K562 (cell line): Measurements from ENCODE around the gene FRMPD4. TPM values are rescaled to one million over a fixed set of nuclear protein-coding genes. Genes with fewer than 3 reads are reported as not detected.

Source experiments
- ATAC-seq: fragments of 200-7000 bp; cut with Tn5 transposase; 3 replicates; pipeline ENCODE4 v1.9.1; 2020; ENCODE audit warnings: moderate library complexity
- BruUV-seq: library from RNA; stranded (reverse); fragments of 400-500 nt; replicated peaks from 2 replicates; lab custom pipeline; 2021; lab: Mats Ljungman, UMichigan
- CTCF ChIA-PET: fragments of 300-600 bp; formaldehyde crosslinking; extraction: SDS; loops from one replicate; lab custom pipeline; 2021; ENCODE audit warnings: low intra/inter-chr PET ratio; lab: Yijun Ruan, JAX
- POLR2A ChIA-PET: fragments of 300-600, 350-650 bp; sonication (Branson Sonifier 250); formaldehyde crosslinking; extraction: SDS; loops from one replicate; lab custom pipeline; 2021; ENCODE audit warnings: antibody characterized with exemption, inconsistent platforms; lab: Yijun Ruan, JAX
- DNase-seq, 4 experiments: peaks; one replicate each; pipeline versions ENCODE4 v3.0.0 to v3.0.0-alpha.2; 2011 to 2018; ENCODE audit warnings: low spot score in 3 of 4, mixed read lengths in 3 of 4; ENCODE audit errors: extremely low read depth in 1 of 4
- FAIRE-seq: peaks from 2 replicates; lab custom pipeline; 2011; peaks lifted over from hg19 to GRCh38; lab: Jason Lieb, UNC
- H2AFZ ChIP-seq: 2 replicates; pipeline ENCODE4 v1.6.0; 2011; ENCODE audit warnings: low read depth, low read length, control low read depth, inconsistent platforms
- H3K27ac ChIP-seq: fragments of 200-600 bp; 3 replicates; pipeline ENCODE4 v1.8.0; 2011; ENCODE audit warnings: low read depth, mild to moderate bottlenecking, control low read depth, inconsistent platforms, low read length, moderate library complexity, mixed read lengths; ENCODE audit errors: extremely low read depth
- H3K27me3 ChIP-seq, 2 experiments: fragments of 300-600 bp in 1 of 2; 2 replicates in 1 of 2; 3 replicates in 1 of 2; pipeline versions ENCODE4 v1.6.0 to v1.8.0; 2011; ENCODE audit warnings: inconsistent platforms in 2 of 2, low read length in 2 of 2, mild to moderate bottlenecking in 1 of 2, mixed read lengths in 1 of 2, moderate library complexity in 1 of 2; ENCODE audit not compliant: control insufficient read depth in 2 of 2, insufficient read depth in 2 of 2
- H3K36me3 ChIP-seq: fragments of 300-600 bp; 3 replicates; pipeline ENCODE4 v1.8.0; 2011; ENCODE audit warnings: mild to moderate bottlenecking, low read length, inconsistent platforms; ENCODE audit not compliant: control insufficient read depth, insufficient read depth
- H3K4me1 ChIP-seq, 2 experiments: fragments of 200-600 bp in 1 of 2; replicated peaks in 1 of 2; 2 replicates in 1 of 2; 3 replicates in 1 of 2; pipeline versions ENCODE4 v1.5.1 to v1.8.0; 2011; ENCODE audit warnings: inconsistent platforms in 2 of 2, low read length in 2 of 2, mild to moderate bottlenecking in 1 of 2, mixed read lengths in 1 of 2, moderate library complexity in 1 of 2; ENCODE audit not compliant: control insufficient read depth in 2 of 2, insufficient read depth in 2 of 2
- H3K4me2 ChIP-seq: 2 replicates; pipeline ENCODE4 v1.6.1; 2011; ENCODE audit warnings: low read length, control low read depth, inconsistent platforms, mixed read lengths; ENCODE audit not compliant: insufficient read depth
- H3K4me3 ChIP-seq: fragments of 200-600 bp; sonication (generic), shearing (Covaris generic); 2 replicates; pipeline ENCODE4 v1.5.1; 2016; ENCODE audit warnings: control low read depth, inconsistent platforms
- H3K79me2 ChIP-seq: fragments of 200-600 bp; 3 replicates; pipeline ENCODE4 v1.8.0; 2011; ENCODE audit warnings: low read length, inconsistent platforms; ENCODE audit not compliant: control insufficient read depth, insufficient read depth
- H3K9ac ChIP-seq, 2 experiments: 2 replicates each; pipeline versions ENCODE4 v1.6.0 to v1.6.1; 2011; ENCODE audit warnings: low read depth in 2 of 2, low read length in 2 of 2, control low read depth in 1 of 2, inconsistent platforms in 1 of 2, mild to moderate bottlenecking in 1 of 2, mixed read lengths in 1 of 2; ENCODE audit not compliant: insufficient read depth in 1 of 2
- H3K9me1 ChIP-seq: one replicate; pipeline ENCODE4 v1.6.0; 2011; ENCODE audit warnings: inconsistent platforms, mild to moderate bottlenecking, low read length, moderate library complexity; ENCODE audit not compliant: control insufficient read depth, insufficient read depth
- H3K9me3 ChIP-seq: replicated peaks from 2 replicates; pipeline ENCODE4 v1.5.1; 2011; ENCODE audit warnings: low read depth, low read length, inconsistent platforms; ENCODE audit not compliant: control insufficient read depth, insufficient read depth
- H4K20me1 ChIP-seq: replicated peaks from 2 replicates; pipeline ENCODE4 v1.6.1; 2011; ENCODE audit warnings: low read length, inconsistent platforms, mixed read lengths; ENCODE audit not compliant: control insufficient read depth, insufficient read depth
- BRD9 ChIP-seq: fragments of 450-650 bp; IDR thresholded peaks from 2 replicates; pipeline ENCODE4 v1.6.1; 2018; ENCODE audit warnings: low read depth; ENCODE audit not compliant: partially characterized antibody
- CREBBP ChIP-seq: IDR thresholded peaks from one replicate; pipeline ENCODE4 v1.6.1; 2012; ENCODE audit warnings: low read depth, mild to moderate bottlenecking, control low read depth, inconsistent platforms, low read length
- DMBX1 ChIP-seq: fragments of 250-450 bp; sonication (Bioruptor Pico); IDR thresholded peaks from 2 replicates; pipeline ENCODE4 v1.8.0; 2022; ENCODE audit warnings: inconsistent platforms, mild to moderate bottlenecking, moderate library complexity, borderline replicate concordance
- ELK3 ChIP-seq: fragments of 450-650 bp; formaldehyde crosslinking; IDR thresholded peaks from 2 replicates; pipeline ENCODE4 v1.4.0; 2020; ENCODE audit warnings: mild to moderate bottlenecking
- ESRRA ChIP-seq: fragments of 450-650 bp; IDR thresholded peaks from 2 replicates; pipeline ENCODE4 v1.6.1; 2014; ENCODE audit warnings: low read depth, mild to moderate bottlenecking, moderate library complexity, borderline replicate concordance
- FOXJ3 ChIP-seq: sonication (generic); formaldehyde crosslinking; IDR thresholded peaks from 2 replicates; pipeline ENCODE4 v1.4.0; 2020; ENCODE audit warnings: mild to moderate bottlenecking, missing genetic modification reagents
- HCFC1 ChIP-seq: IDR thresholded peaks from 2 replicates; pipeline ENCODE4 v1.6.1; 2012; ENCODE audit warnings: low read depth, low read length, improper control_type of control experiment
- HEY1 ChIP-seq: fragments of 250-450 bp; sonication (Bioruptor Pico); IDR thresholded peaks from 2 replicates; pipeline ENCODE4 v1.5.0; 2020; ENCODE audit warnings: mild to moderate bottlenecking, moderate library complexity, borderline replicate concordance
- NRF1 ChIP-seq, 2 experiments: fragments of 450-650 bp; IDR thresholded peaks in 1 of 2; conservative IDR thresholded peaks in 1 of 2; 2 replicates each; pipeline ENCODE4 v1.6.1; 2014; ENCODE audit warnings: mild to moderate bottlenecking in 2 of 2
- POLR2B ChIP-seq: fragments of 450-650 bp; IDR thresholded peaks from 2 replicates; pipeline ENCODE4 v1.6.1; 2018; ENCODE audit warnings: low read depth; ENCODE audit not compliant: partially characterized antibody
- SIN3B ChIP-seq: fragments of 450-650 bp; IDR thresholded peaks from 2 replicates; pipeline ENCODE4 v1.6.1; 2017; ENCODE audit warnings: low read depth, mild to moderate bottlenecking, moderate library complexity
- WHSC1 ChIP-seq: IDR thresholded peaks from one replicate; pipeline ENCODE4 v1.6.1; 2012; ENCODE audit warnings: low read length, control low read depth, inconsistent platforms
- ZBTB11 ChIP-seq, 3 experiments: fragments of 200-800 bp in 1 of 3; fragments of 250-450 bp in 1 of 3; fragments of 450-650 bp in 1 of 3; sonication (Bioruptor Pico) in 1 of 3; sonication (Bioruptor generic) in 1 of 3; formaldehyde crosslinking in 1 of 3; IDR thresholded peaks; 2 replicates each; pipeline versions ENCODE4 v1.6.1 to v1.8.0; 2016 to 2022; ENCODE audit warnings: mild to moderate bottlenecking in 2 of 3, missing genetic modification characterization in 2 of 3, missing compliant biosample characterization in 1 of 3, moderate library complexity in 1 of 3
- ZC3H11A ChIP-seq: IDR thresholded peaks from 2 replicates; pipeline ENCODE4 v1.6.1; 2012; ENCODE audit warnings: low read depth, low read length, improper control_type of control experiment
- ZC3H8 ChIP-seq: fragments of 450-650 bp; IDR thresholded peaks from 2 replicates; pipeline ENCODE4 v1.6.1; 2017
- ZKSCAN3 ChIP-seq: fragments of 250-450 bp; sonication (Bioruptor Pico); IDR thresholded peaks from 2 replicates; pipeline ENCODE4 v1.4.0; 2020
- ZNF146 ChIP-seq: IDR thresholded peaks from one replicate; pipeline ENCODE4 v1.6.1; 2018; ENCODE audit warnings: missing compliant biosample characterization; ENCODE audit not compliant: unreplicated experiment
- ZNF449 ChIP-seq: fragments of 250-450 bp; sonication (Bioruptor Pico); IDR thresholded peaks from 2 replicates; pipeline ENCODE4 v1.8.0; 2022; ENCODE audit warnings: moderate library complexity, mild to moderate bottlenecking, inconsistent platforms
- WGBS: fragments of 100-300 bp; shearing (Covaris generic); methylation state at CpG from one replicate; pipeline ENCODE4 v1.1.6; 2016; ENCODE audit warnings: low coverage, mixed read lengths; ENCODE audit not compliant: insufficient coverage; ENCODE audit errors: missing lambda C conversion rate; 5-methylcytosine and 5-hydroxymethylcytosine counted together
- in situ Hi-C: fragments of 300-500 bp; cut with MboI; formaldehyde crosslinking; loops from 4 replicates; pipeline ENCODE4 v1.15.0; 2018; ENCODE audit warnings: inconsistent platforms, mixed read lengths
- intact Hi-C: fragments of 100-400 bp; cut with micrococcal nuclease; formaldehyde crosslinking; loops from 2 replicates; pipeline ENCODE4 v1.14.2; 2022
- polyA plus RNA-seq, 8 experiments: library from polyadenylated mRNA; depleted of rRNA in 4 of 8; stranded (reverse) in 5 of 8; unstranded in 3 of 8; fragments of >200 nt; fragmentation: Nextera tagmentation in 2 of 8; fragmentation: Illumina TruSeq in 1 of 8; extraction: Ambion mirVana in 2 of 8; extraction: Trizol in 1 of 8; gene quantifications; 2 replicates each; pipeline versions ENCODE4 v1.2.1 to v1.2.3, GENCODE V29; 2011 to 2014; ENCODE audit warnings: inconsistent platforms in 1 of 8, missing spikeins in 1 of 8
- total RNA-seq, 7 experiments: library from RNA; depleted of rRNA in 6 of 7; stranded (reverse); fragments of >200 nt in 6 of 7; fragmentation: Illumina TruSeq in 2 of 7; extraction: Trizol in 2 of 7; gene quantifications; 2 replicates each; pipeline versions ENCODE4 v1.2.1 to v1.2.3, GENCODE V29; 2011 to 2021; ENCODE audit warnings: low replicate concordance in 1 of 7

The FRMPD4 gene
- total and polyA plus RNA-seq, 9 of the 15 experiments (the other 6 are each of a cell fraction or from before 2014, with no cell fraction given): not detected

- Histone ChIP-seq H3K9me3 (no peaks in the 10 kb centered on the region), H3K4me3 (no peak overlapping the region), H3K27ac (no peak overlapping the region), H3K27me3 (no peaks in the 10 kb centered on the region), H3K36me3 (no peaks in the 10 kb centered on the region), H2AFZ (no peak overlapping the region), H3K9ac (no peak overlapping the region), H3K4me2 (no peak overlapping the region), H3K9me1 (no peaks in the 10 kb centered on the region), H3K79me2 (no peaks in the 10 kb centered on the region), H4K20me1 (no peaks in the 10 kb centered on the region), H3K4me1 (no peaks in the 10 kb centered on the region)
- ATAC-seq (no peak), DNase-seq (no peak), FAIRE-seq (no peak)
- WGBS: no CpG with 5 or more reads among the region's 1 CpG
- CTCF ChIA-PET: no interaction called here
- in situ Hi-C loops (no loop called here), intact Hi-C loops (no loop called here)
- BruUV-seq: no TSS peak
- POLR2A ChIA-PET: interaction anchor here (0.6 kb wide), 1 partner anchor 144 kb away, joined by 3 read pairs; no protein-coding TSS in a partner anchor
- no peak for TF ChIP-seq DMBX1 (CRISPR knock-in tag)
- TF ChIP-seq FOXJ3 (CRISPR knock-in tag): no peak
- TF ChIP-seq ZNF146 (CRISPR knock-in tag): no peak
- TF ChIP-seq ELK3 (CRISPR knock-in tag): no peak
- TF ChIP-seq ZNF449: no peak
- no peak for TF ChIP-seq NRF1 (conservative IDR thresholded peaks at IDR 0.05 in 1 of 2, IDR thresholded peaks at IDR 0.05 in 1 of 2)
- no peak for TF ChIP-seq ZC3H8
- TF ChIP-seq POLR2B: no peak
- no peak for TF ChIP-seq SIN3B
- TF ChIP-seq WHSC1: no peak
- TF ChIP-seq CREBBP: no peak
- TF ChIP-seq HEY1 (CRISPR knock-in tag): no peak
- no peak for TF ChIP-seq BRD9
- TF ChIP-seq ZBTB11 (CRISPR knock-in tag; IDR thresholded peaks at IDR 0.05): no peak
- TF ChIP-seq ZC3H11A: no peak
- no peak for TF ChIP-seq ESRRA
- no peak for TF ChIP-seq ZKSCAN3 (CRISPR knock-in tag)
- TF ChIP-seq HCFC1: no peak
These were observed 124.9 kb downstream of the FRMPD4 start for GRCh38 chrX:12263211-12263610.
